Keratinocyte (primary cell): ENCODE results near the gene FHOD3. TPM values are rescaled to one million over a fixed set of nuclear protein-coding genes. Genes with fewer than 3 reads are reported as not detected.

Experiments
- DNase-seq: peaks from one replicate; pipeline ENCODE4 v3.0.0-alpha.2; 2011; ENCODE audit warnings: low read depth, missing footprints, low spot score
- FAIRE-seq: peaks from 2 replicates; lab custom pipeline; 2011; peaks lifted over from hg19 to GRCh38; lab: Jason Lieb, UNC
- H2AFZ ChIP-seq: 2 replicates; pipeline ENCODE4 v1.6.0; 2012; ENCODE audit warnings: low read length, control low read depth, inconsistent platforms; ENCODE audit not compliant: control insufficient read depth
- H3K27ac ChIP-seq: 2 replicates; pipeline ENCODE4 v1.5.1; 2011; ENCODE audit warnings: low read length; ENCODE audit not compliant: control insufficient read depth, insufficient read depth
- H3K27me3 ChIP-seq: 3 replicates; pipeline ENCODE4 v1.6.0; 2011; ENCODE audit warnings: low read length; ENCODE audit not compliant: control insufficient read depth, insufficient read depth; ENCODE audit errors: extremely low read depth
- H3K36me3 ChIP-seq, 2 experiments: 2 replicates in 1 of 2; 3 replicates in 1 of 2; pipeline ENCODE4 v1.5.1; 2011; ENCODE audit warnings: low read length in 2 of 2, mild to moderate bottlenecking in 1 of 2; ENCODE audit not compliant: control insufficient read depth in 2 of 2, insufficient read depth in 2 of 2; ENCODE audit errors: extremely low read depth in 1 of 2
- H3K4me1 ChIP-seq: 3 replicates; pipeline ENCODE4 v1.5.1; 2011; ENCODE audit warnings: low read length; ENCODE audit not compliant: control insufficient read depth, insufficient read depth; ENCODE audit errors: extremely low read depth
- H3K4me2 ChIP-seq: 3 replicates; pipeline ENCODE4 v1.6.0; 2011; ENCODE audit warnings: low read depth, low read length; ENCODE audit not compliant: control insufficient read depth, insufficient read depth; ENCODE audit errors: extremely low read depth
- H3K4me3 ChIP-seq, 3 experiments: fragments of 200-600 bp in 1 of 3; sonication (generic) in 1 of 3; 2 replicates in 2 of 3; 3 replicates in 1 of 3; pipeline ENCODE4 v1.5.1; 2011 to 2016; ENCODE audit warnings: low read length in 3 of 3, mild to moderate bottlenecking in 3 of 3, control low read depth in 2 of 3, inconsistent platforms in 1 of 3, low read depth in 1 of 3, mixed read lengths in 1 of 3, mixed run types in 1 of 3, moderate library complexity in 1 of 3; ENCODE audit not compliant: control insufficient read depth in 2 of 3, insufficient read depth in 2 of 3; ENCODE audit errors: extremely low read depth in 1 of 3
- H3K79me2 ChIP-seq: 2 replicates; pipeline ENCODE4 v1.6.0; 2012; ENCODE audit warnings: low read length; ENCODE audit not compliant: control insufficient read depth, insufficient read depth
- H3K9ac ChIP-seq: 3 replicates; pipeline ENCODE4 v1.6.0; 2011; ENCODE audit warnings: low read length; ENCODE audit not compliant: control insufficient read depth, insufficient read depth; ENCODE audit errors: extremely low read depth
- H3K9me1 ChIP-seq: 3 replicates; pipeline ENCODE4 v1.6.0; 2011; ENCODE audit warnings: low read length; ENCODE audit not compliant: control insufficient read depth, insufficient read depth; ENCODE audit errors: extremely low read depth
- H3K9me3 ChIP-seq: 2 replicates; pipeline ENCODE4 v1.5.1; 2012; ENCODE audit warnings: low read depth, low read length; ENCODE audit not compliant: control insufficient read depth
- H4K20me1 ChIP-seq: 3 replicates; pipeline ENCODE4 v1.6.0; 2011; ENCODE audit warnings: low read length; ENCODE audit not compliant: control insufficient read depth, insufficient read depth; ENCODE audit errors: extremely low read depth
- CTCF ChIP-seq, 3 experiments: IDR thresholded peaks in 1 of 3; conservative IDR thresholded peaks in 1 of 3; optimal IDR thresholded peaks in 1 of 3; 2 replicates in 2 of 3; 3 replicates in 1 of 3; pipeline versions ENCODE3 to v1.5.1; 2011; ENCODE audit warnings: low read length in 3 of 3, mild to moderate bottlenecking in 3 of 3, moderate library complexity in 2 of 3, control low read depth in 1 of 3, inconsistent platforms in 1 of 3; ENCODE audit not compliant: insufficient read depth in 2 of 3; ENCODE audit errors: extremely low read depth in 1 of 3
- EZH2 ChIP-seq: IDR thresholded peaks from one replicate; pipeline ENCODE4 v1.6.1; 2012; ENCODE audit warnings: inconsistent platforms, mild to moderate bottlenecking, low read length, moderate library complexity
- dilution Hi-C: fragments of 300-500 bp; cut with MboI; formaldehyde crosslinking; loops from one replicate; pipeline ENCODE4 v1.7.0; 2020; ENCODE audit warnings: low sequenced_read_pairs; ENCODE audit not compliant: extremely low pct_ligation_motif_present
- polyA plus RNA-seq, 5 experiments: library from polyadenylated mRNA; depleted of rRNA in 3 of 5; stranded (reverse) in 3 of 5; stranded (forward) in 1 of 5; unstranded in 1 of 5; fragments of >200 nt; gene quantifications; 1 replicate in 1 of 5; 2 replicates in 3 of 5; 3 replicates in 1 of 5; pipeline versions ENCODE4 v1.2.1 to v1.2.3, GENCODE V29; 2011 to 2012; ENCODE audit warnings: missing spikeins in 2 of 5, low read depth in 1 of 5, low replicate concordance in 1 of 5

The FHOD3 gene
- polyA plus RNA-seq, 1 donor (not counting 4 experiments of a cell fraction or from before 2014, with no cell fraction given): 7.7 TPM

- dilution Hi-C loops: no loop called here
- TF ChIP-seq CTCF (optimal IDR thresholded peaks at IDR 0.05 in 1 of 3, IDR thresholded peaks at IDR 0.05 in 1 of 3, conservative IDR thresholded peaks at IDR 0.05 in 1 of 3; ENCODE audit: extremely low read depth in 1 of 3, insufficient read depth in 2 of 3, low read length in 3 of 3): no peak
- no peak for TF ChIP-seq EZH2
Observed at GRCh38 chr18:36401462-36401861, 103.9 kb downstream of the FHOD3 start.

GRCh38 chr18:36402765-36403396 is 105.4 kb downstream of the FHOD3 start:
- FAIRE-seq (no peak), DNase-seq (no peak)
- H3K27ac ChIP-seq: no peak overlapping the region
- no peak overlapping the region for H3K9ac ChIP-seq
- H3K9me1 ChIP-seq: no peaks in the 10 kb centered on the region
- peaks cover 12% of the 10 kb centered on the region for H3K4me1 ChIP-seq
- no peak overlapping the region for H3K4me2 ChIP-seq
- TF ChIP-seq EZH2 (no peak), CTCF (optimal IDR thresholded peaks at IDR 0.05 in 1 of 3, IDR thresholded peaks at IDR 0.05 in 1 of 3, conservative IDR thresholded peaks at IDR 0.05 in 1 of 3; ENCODE audit: extremely low read depth in 1 of 3, insufficient read depth in 2 of 3, low read length in 3 of 3) (no peak)
- dilution Hi-C loops: no loop called here
- H2AFZ ChIP-seq: no peak overlapping the region
- no peaks in the 10 kb centered on the region for H3K79me2 ChIP-seq
- H3K9me3 ChIP-seq: no peaks in the 10 kb centered on the region
- no peaks in the 10 kb centered on the region for H3K27me3 ChIP-seq
- no peak overlapping the region for H3K4me3 ChIP-seq
- H3K36me3 ChIP-seq: no peaks in the 10 kb centered on the region
- no peaks in the 10 kb centered on the region for H4K20me1 ChIP-seq

More at GRCh38 chr18:36401462-36401861, 103.9 kb downstream of the FHOD3 start:
- no peaks in the 10 kb centered on the region for H3K79me2 ChIP-seq
- H3K4me2 ChIP-seq: no peak overlapping the region
- no peaks in the 10 kb centered on the region for H3K36me3 ChIP-seq
- no peaks in the 10 kb centered on the region for H3K9me1 ChIP-seq
- H3K9me3 ChIP-seq: no peaks in the 10 kb centered on the region
- H2AFZ ChIP-seq: no peak overlapping the region
- FAIRE-seq (no peak), DNase-seq (no peak)
- no peaks in the 10 kb centered on the region for H3K27me3 ChIP-seq
- no peak overlapping the region for H3K4me3 ChIP-seq
- H3K27ac ChIP-seq: no peak overlapping the region
- H4K20me1 ChIP-seq: no peaks in the 10 kb centered on the region
- H3K4me1 ChIP-seq: peaks cover 15% of the 10 kb centered on the region
- H3K9ac ChIP-seq: no peak overlapping the region
